ENCODE data around the gene FAM20C.

- no peak for TF ChIP-seq CTCF (IDR thresholded peaks at IDR 0.05)
- TF ChIP-seq POLR2A (IDR thresholded peaks at IDR 0.05): no peak
Measured at GRCh38 chr7:293681-294439, 101.5 kb downstream of the FAM20C start.
